PFSK-1 (cell line): ENCODE data around the gene KDM5A.

Source experiments
- FOXP2 ChIP-seq: optimal IDR thresholded peaks from 2 replicates; pipeline ENCODE3; 2011; ENCODE audit warnings: borderline replicate concordance, control low read depth, inconsistent platforms; ENCODE audit not compliant: insufficient read depth; ENCODE audit errors: extremely low read length, extremely low read depth
- POLR2AphosphoS5 ChIP-seq: IDR thresholded peaks from 2 replicates; pipeline ENCODE4 v1.6.1; 2012; ENCODE audit warnings: low read depth, mild to moderate bottlenecking, control low read depth, low read length, moderate library complexity
- SIN3A ChIP-seq: IDR thresholded peaks from 2 replicates; pipeline ENCODE4 v1.6.1; 2012; ENCODE audit warnings: mild to moderate bottlenecking, low read length, moderate library complexity, borderline replicate concordance; ENCODE audit not compliant: insufficient read depth
- TAF1 ChIP-seq: IDR thresholded peaks from 2 replicates; pipeline ENCODE4 v1.6.1; 2012; ENCODE audit warnings: low read length, control low read depth, borderline replicate concordance; ENCODE audit not compliant: insufficient read depth
- TF ChIP-seq, protein P1 (sequence below), 2 experiments: IDR thresholded peaks; 2 replicates each; pipeline versions ENCODE4 v1.6.1 to v1.8.0; 2011 to 2012; ENCODE audit warnings: low read depth in 2 of 2, low read length in 2 of 2, control low read depth in 1 of 2, inconsistent platforms in 1 of 2, mild to moderate bottlenecking in 1 of 2, moderate library complexity in 1 of 2; ENCODE audit not compliant: insufficient read depth in 1 of 2

The KDM5A gene

DNA sequence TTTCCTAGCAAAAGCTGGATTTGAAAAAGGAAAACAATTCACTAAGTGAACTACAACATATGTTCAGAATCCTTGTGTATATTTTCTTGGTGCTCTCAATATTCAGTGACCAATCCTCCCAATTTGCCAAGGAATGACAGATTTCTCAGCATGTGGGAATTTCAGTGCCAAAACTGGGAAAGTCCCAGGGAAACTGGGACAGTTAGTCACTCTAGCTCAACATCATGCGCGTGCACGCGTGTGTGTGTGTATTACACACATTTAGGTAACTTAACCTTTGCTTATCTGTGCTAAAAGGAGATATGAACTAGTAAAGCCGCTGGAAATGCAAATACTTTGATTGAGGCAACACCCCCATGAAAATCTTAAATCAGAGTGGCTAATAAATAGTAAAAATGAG is 100.4 kb downstream of the KDM5A start:
- TF ChIP-seq, protein P1, sequence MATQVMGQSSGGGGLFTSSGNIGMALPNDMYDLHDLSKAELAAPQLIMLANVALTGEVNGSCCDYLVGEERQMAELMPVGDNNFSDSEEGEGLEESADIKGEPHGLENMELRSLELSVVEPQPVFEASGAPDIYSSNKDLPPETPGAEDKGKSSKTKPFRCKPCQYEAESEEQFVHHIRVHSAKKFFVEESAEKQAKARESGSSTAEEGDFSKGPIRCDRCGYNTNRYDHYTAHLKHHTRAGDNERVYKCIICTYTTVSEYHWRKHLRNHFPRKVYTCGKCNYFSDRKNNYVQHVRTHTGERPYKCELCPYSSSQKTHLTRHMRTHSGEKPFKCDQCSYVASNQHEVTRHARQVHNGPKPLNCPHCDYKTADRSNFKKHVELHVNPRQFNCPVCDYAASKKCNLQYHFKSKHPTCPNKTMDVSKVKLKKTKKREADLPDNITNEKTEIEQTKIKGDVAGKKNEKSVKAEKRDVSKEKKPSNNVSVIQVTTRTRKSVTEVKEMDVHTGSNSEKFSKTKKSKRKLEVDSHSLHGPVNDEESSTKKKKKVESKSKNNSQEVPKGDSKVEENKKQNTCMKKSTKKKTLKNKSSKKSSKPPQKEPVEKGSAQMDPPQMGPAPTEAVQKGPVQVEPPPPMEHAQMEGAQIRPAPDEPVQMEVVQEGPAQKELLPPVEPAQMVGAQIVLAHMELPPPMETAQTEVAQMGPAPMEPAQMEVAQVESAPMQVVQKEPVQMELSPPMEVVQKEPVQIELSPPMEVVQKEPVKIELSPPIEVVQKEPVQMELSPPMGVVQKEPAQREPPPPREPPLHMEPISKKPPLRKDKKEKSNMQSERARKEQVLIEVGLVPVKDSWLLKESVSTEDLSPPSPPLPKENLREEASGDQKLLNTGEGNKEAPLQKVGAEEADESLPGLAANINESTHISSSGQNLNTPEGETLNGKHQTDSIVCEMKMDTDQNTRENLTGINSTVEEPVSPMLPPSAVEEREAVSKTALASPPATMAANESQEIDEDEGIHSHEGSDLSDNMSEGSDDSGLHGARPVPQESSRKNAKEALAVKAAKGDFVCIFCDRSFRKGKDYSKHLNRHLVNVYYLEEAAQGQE (IDR thresholded peaks at IDR 0.05; ENCODE audit: insufficient read depth in 1 of 2, low read depth in 2 of 2, low read length in 2 of 2): no peak
- no peak for TF ChIP-seq POLR2AphosphoS5
- no peak for TF ChIP-seq FOXP2
- TF ChIP-seq TAF1: no peak
- TF ChIP-seq SIN3A: no peak

DNA sequence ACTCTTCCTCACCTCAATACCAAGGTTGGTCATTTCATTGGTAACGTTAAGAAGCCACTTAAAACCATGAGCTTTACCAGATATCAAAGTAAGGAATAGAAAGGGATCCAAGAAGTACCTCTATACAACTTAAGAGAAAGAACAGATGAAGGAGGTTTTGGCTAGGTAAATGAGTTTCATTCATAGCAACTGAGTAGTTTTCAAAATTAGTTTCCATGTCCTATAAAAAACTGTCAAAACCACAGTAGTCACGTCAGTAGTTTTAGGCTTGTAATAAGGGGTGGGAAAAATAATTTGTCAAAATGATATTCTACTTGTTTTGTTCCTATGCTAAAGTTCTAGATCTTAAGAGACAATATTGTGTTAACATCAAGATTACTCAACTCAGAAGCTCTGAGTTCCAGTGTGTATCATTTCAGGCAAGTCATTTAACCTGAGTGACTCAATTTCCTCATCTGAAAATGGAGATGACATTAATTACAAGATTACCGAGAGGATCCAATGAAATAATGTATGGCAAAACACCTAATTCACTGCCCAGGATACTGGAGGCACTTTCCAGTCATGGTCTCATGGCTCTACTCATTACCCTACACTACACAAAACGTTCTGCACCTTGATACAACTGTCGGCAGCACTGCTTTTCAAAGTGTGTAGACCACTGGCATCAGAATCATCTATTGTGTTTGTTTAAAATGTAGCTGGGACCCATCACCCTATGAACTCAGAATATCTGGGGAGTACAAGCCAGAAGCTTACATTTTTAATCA is 102.4 kb downstream of the KDM5A start:
- TF ChIP-seq SIN3A (no peak), TAF1 (no peak), POLR2AphosphoS5 (no peak), FOXP2 (no peak)
- TF ChIP-seq, protein P1 (IDR thresholded peaks at IDR 0.05; ENCODE audit: insufficient read depth in 1 of 2, low read depth in 2 of 2, low read length in 2 of 2): no peak

DNA sequence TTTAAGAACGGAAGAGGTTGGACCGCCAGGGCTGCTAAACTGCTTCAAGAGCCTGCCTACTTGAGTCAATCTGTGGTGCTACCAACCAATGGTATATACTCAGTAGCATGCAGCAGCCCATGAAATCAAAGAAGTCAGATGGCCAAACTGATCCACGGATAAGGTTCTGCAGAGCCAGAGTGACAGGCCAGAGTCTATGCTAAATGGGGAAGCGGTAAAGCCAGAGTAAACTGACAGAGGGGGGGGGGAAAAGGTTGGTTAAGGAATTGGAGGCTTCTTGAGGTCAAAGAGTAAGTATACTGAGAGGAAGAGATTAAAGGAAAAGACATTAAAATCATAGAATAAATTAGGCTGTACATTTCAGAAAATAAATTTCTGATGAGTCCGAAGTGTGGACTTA is 111.1 kb downstream of the KDM5A start:
- TF ChIP-seq, protein P1 (IDR thresholded peaks at IDR 0.05; ENCODE audit: insufficient read depth in 1 of 2, low read depth in 2 of 2, low read length in 2 of 2): no peak
- TF ChIP-seq TAF1 (no peak), FOXP2 (no peak), SIN3A (no peak), POLR2AphosphoS5 (no peak)

DNA sequence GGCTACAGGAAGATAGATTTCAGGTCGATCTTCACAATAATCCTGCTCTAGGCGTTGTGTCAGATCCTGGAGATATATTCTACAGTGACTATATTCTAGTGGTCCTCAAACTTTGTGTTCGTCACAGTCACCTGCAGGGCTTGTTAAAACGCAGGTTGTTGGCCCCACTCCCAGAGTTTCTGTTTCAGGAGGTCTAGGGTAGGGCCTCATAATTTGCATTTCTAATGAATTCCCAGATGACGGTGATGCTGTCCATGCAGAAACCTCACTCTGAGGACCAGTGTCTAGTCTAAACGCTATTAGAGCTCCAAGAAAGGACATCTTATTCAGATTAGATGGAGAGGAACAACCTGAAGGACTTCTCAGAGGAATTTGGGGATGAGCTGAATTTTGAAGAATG is 113.3 kb downstream of the KDM5A start:
- TF ChIP-seq SIN3A (no peak), FOXP2 (no peak), TAF1 (no peak), POLR2AphosphoS5 (no peak)
- TF ChIP-seq, protein P1 (IDR thresholded peaks at IDR 0.05; ENCODE audit: insufficient read depth in 1 of 2, low read depth in 2 of 2, low read length in 2 of 2): no peak

DNA sequence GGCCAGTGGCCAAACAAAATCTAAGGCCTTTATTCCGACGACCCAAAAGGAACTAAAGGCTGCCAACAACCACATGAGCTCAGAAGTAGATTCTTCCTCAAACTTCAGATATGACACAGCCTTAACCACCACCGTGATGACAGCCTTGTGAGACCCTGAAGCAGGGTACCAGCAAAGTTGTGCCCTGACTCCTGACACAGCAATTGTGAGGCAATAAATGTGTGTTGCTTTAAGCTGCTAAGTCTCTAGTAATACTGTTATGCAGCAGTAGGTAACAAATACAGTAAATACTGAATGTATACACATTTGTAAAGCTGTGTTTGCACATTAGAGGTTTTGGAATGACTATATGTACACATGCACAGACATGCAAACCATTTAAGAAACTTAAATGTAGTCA is 115.7 kb downstream of the KDM5A start:
- TF ChIP-seq, protein P1 (IDR thresholded peaks at IDR 0.05; ENCODE audit: insufficient read depth in 1 of 2, low read depth in 2 of 2, low read length in 2 of 2): no peak
- TF ChIP-seq TAF1: no peak
- no peak for TF ChIP-seq FOXP2
- no peak for TF ChIP-seq POLR2AphosphoS5
- no peak for TF ChIP-seq SIN3A
